Measurements from ENCODE around the gene CRTC2.

Gene CRTC2

GRCh38 chr1:153928791-153929341 lies 29.5 kb downstream of the CRTC2 start:
- TF ChIP-seq, protein P1, sequence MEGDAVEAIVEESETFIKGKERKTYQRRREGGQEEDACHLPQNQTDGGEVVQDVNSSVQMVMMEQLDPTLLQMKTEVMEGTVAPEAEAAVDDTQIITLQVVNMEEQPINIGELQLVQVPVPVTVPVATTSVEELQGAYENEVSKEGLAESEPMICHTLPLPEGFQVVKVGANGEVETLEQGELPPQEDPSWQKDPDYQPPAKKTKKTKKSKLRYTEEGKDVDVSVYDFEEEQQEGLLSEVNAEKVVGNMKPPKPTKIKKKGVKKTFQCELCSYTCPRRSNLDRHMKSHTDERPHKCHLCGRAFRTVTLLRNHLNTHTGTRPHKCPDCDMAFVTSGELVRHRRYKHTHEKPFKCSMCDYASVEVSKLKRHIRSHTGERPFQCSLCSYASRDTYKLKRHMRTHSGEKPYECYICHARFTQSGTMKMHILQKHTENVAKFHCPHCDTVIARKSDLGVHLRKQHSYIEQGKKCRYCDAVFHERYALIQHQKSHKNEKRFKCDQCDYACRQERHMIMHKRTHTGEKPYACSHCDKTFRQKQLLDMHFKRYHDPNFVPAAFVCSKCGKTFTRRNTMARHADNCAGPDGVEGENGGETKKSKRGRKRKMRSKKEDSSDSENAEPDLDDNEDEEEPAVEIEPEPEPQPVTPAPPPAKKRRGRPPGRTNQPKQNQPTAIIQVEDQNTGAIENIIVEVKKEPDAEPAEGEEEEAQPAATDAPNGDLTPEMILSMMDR (IDR thresholded peaks at IDR 0.05; ENCODE audit: low read length, missing control alignments) = no peak
- no peak overlapping the region for H3K4me3 ChIP-seq (replicated peaks; ENCODE audit: low read depth, low read length)
- peak; percentile 21 for DNase-seq (ENCODE audit: low read depth)

- H3K4me3 ChIP-seq (replicated peaks; ENCODE audit: low read depth, low read length) = no peak overlapping the region
- TF ChIP-seq, protein P1 (IDR thresholded peaks at IDR 0.05; ENCODE audit: low read length, missing control alignments) = no peak
- no peak for DNase-seq (ENCODE audit: low read depth)
Measured at GRCh38 chr1:153928245-153928644, 30.2 kb downstream of the CRTC2 start.

DNA sequence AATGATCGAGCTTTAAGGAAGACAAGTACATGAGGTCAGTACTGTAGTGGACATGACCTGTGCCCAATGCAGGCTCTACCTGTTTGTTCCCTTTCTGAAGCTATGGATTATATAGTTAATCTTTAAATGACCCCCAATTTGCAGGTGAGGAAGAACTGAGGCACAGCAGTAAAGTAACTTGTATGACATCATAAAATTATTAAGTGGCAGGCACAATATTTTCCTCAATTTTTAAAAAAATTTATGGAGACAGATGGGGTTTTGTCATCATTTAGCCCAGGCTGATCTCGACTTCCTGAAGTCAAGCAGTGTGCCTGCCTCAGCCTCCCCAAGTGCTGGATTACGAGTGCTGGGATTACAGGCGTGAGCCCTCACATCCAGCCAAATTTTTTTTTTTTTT lies 32.0 kb downstream of the CRTC2 start:
- TF ChIP-seq, protein P1 (IDR thresholded peaks at IDR 0.05; ENCODE audit: low read length, missing control alignments) = no peak
- no peak for DNase-seq (ENCODE audit: low read depth)
- H3K4me3 ChIP-seq (replicated peaks; ENCODE audit: low read depth, low read length) = no peak overlapping the region

- TF ChIP-seq, protein P1 (IDR thresholded peaks at IDR 0.05; ENCODE audit: low read length, missing control alignments) = no peak
- DNase-seq (ENCODE audit: low read depth) = peak; percentile 100
Measured at GRCh38 chr1:153922972-153923925, 35.2 kb downstream of the CRTC2 start, which contains the start of gene GATAD2B. TSS of gene GATAD2B (minus strand) at chr1:153922972. CDS start at chr1:153828347, 94,625 bp downstream.

GRCh38 chr1:153922076-153922971 lies 36.1 kb downstream of the CRTC2 start:
- DNase-seq (ENCODE audit: low read depth) = no peak
- peak overlapping the region; percentile 78 for H3K4me3 ChIP-seq (replicated peaks; ENCODE audit: low read depth, low read length)
- TF ChIP-seq, protein P1 (IDR thresholded peaks at IDR 0.05; ENCODE audit: low read length, missing control alignments) = no peak

More at GRCh38 chr1:153922972-153923925, 35.2 kb downstream of the CRTC2 start, which contains the start of gene GATAD2B:
- peak within 1 kb of the TSS; percentile 78 for H3K4me3 ChIP-seq (replicated peaks; ENCODE audit: low read depth, low read length)

- DNase-seq (ENCODE audit: low read depth) = no peak
- peak overlapping the region; percentile 78 for H3K4me3 ChIP-seq (replicated peaks; ENCODE audit: low read depth, low read length)
- TF ChIP-seq, protein P1 (IDR thresholded peaks at IDR 0.05; ENCODE audit: low read length, missing control alignments) = no peak
Measured at GRCh38 chr1:153921803-153922075, 36.7 kb downstream of the CRTC2 start.

Measured in fibroblast of pulmonary artery (primary cell).